Measurements from ENCODE around the gene MYPOP.

DNA sequence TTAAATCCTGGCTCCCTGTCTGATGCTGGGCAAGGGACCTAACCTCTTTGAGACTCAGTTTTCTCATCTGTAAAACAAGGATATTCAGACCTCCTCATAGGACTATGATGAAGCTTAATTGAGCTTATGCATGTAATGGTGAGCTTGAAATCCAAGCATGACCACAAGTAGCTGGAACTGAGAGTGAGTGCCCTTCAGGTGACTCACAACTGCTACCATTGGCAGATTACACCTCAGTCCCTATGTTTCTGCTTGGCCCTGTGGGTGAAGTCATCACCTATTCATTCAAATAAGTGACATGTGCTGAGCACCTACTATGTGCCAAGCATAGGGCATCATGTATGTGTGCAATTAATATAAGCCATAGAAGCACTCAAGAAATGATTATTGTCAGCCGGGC is 45.5 kb upstream of the MYPOP start:
- TF ChIP-seq, protein P1, sequence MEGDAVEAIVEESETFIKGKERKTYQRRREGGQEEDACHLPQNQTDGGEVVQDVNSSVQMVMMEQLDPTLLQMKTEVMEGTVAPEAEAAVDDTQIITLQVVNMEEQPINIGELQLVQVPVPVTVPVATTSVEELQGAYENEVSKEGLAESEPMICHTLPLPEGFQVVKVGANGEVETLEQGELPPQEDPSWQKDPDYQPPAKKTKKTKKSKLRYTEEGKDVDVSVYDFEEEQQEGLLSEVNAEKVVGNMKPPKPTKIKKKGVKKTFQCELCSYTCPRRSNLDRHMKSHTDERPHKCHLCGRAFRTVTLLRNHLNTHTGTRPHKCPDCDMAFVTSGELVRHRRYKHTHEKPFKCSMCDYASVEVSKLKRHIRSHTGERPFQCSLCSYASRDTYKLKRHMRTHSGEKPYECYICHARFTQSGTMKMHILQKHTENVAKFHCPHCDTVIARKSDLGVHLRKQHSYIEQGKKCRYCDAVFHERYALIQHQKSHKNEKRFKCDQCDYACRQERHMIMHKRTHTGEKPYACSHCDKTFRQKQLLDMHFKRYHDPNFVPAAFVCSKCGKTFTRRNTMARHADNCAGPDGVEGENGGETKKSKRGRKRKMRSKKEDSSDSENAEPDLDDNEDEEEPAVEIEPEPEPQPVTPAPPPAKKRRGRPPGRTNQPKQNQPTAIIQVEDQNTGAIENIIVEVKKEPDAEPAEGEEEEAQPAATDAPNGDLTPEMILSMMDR (IDR thresholded peaks at IDR 0.05; ENCODE audit: low read depth, low read length, poor library complexity, severe bottlenecking) = no peak
- no peak for TF ChIP-seq EZH2phosphoT487 (IDR thresholded peaks at IDR 0.05; ENCODE audit: borderline replicate concordance, low read length)

Data from DOHH2 (cell line).